Esophagus muscularis mucosa (tissue), 4 donors: ENCODE measurements around the gene CRYL1. TPM values are rescaled to one million over a fixed set of nuclear protein-coding genes. Genes with fewer than 3 reads are reported as not detected.

Experiments
- DNase-seq: peaks from one replicate; pipeline ENCODE4 v3.0.0-alpha.2; 2017; ENCODE audit errors: extremely low spot score
- H3K27ac ChIP-seq, 4 donors: fragments of 200-600 bp; sonication (generic); replicated peaks in 1 of 4; 1 replicate in 3 of 4; 2 replicates in 1 of 4; pipeline ENCODE4 v1.5.1; 2016 to 2019; ENCODE audit warnings: mild to moderate bottlenecking in 1 of 4
- H3K27me3 ChIP-seq, 4 donors: fragments of 200-600 bp; sonication (generic); one replicate each; pipeline versions ENCODE4 v1.5.1 to v1.6.0; 2016 to 2019
- H3K36me3 ChIP-seq, 4 donors: fragments of 200-600 bp; sonication (generic); one replicate each; pipeline ENCODE4 v1.5.1; 2016 to 2019
- H3K4me1 ChIP-seq, 4 donors: fragments of 200-600 bp; sonication (generic); one replicate each; pipeline ENCODE4 v1.5.1; 2016 to 2019
- H3K4me3 ChIP-seq, 4 donors: fragments of 200-600 bp; sonication (generic); 1 replicate in 2 of 4; 2 replicates in 2 of 4; pipeline ENCODE4 v1.5.1; 2016 to 2019; ENCODE audit warnings: mild to moderate bottlenecking in 4 of 4, moderate library complexity in 1 of 4
- H3K9me3 ChIP-seq, 4 donors: fragments of 200-600 bp; sonication (generic); 1 replicate in 3 of 4; 2 replicates in 1 of 4; pipeline ENCODE4 v1.5.1; 2016 to 2019
- EP300 ChIP-seq: sonication (generic); formaldehyde crosslinking; IDR thresholded peaks from one replicate; pipeline ENCODE4 v1.6.1; 2017; ENCODE audit warnings: antibody characterized with exemption
- POLR2A ChIP-seq: fragments of 450-650 bp; IDR thresholded peaks from one replicate; pipeline ENCODE4 v1.6.1; 2017; ENCODE audit warnings: antibody characterized with exemption, moderate library complexity, mild to moderate bottlenecking, low read depth
- POLR2AphosphoS5 ChIP-seq, 2 donors: sonication (generic); formaldehyde crosslinking; IDR thresholded peaks; one replicate each; pipeline ENCODE4 v1.6.1; 2017; ENCODE audit warnings: antibody characterized with exemption in 2 of 2
- WGBS: methylation state at CpG from one replicate; pipeline ENCODE4 v1.1.5; 2018; 5-methylcytosine and 5-hydroxymethylcytosine counted together
- intact Hi-C: fragments of 100-400 bp; cut with DNase I; formaldehyde crosslinking; loops from one replicate; pipeline ENCODE4 v1.15.1; 2023
- total RNA-seq, 4 donors: library from RNA; depleted of rRNA; stranded (reverse); fragments of >200 nt; gene quantifications; one replicate each; pipeline versions ENCODE4 v1.1.0 to v1.2.1, GENCODE V29; 2016
- TF ChIP-seq, protein P1 (sequence below), 3 experiments: fragments of 200-600 bp in 2 of 3; fragments of 450-650 bp in 1 of 3; sonication (generic) in 2 of 3; IDR thresholded peaks; one replicate each; pipeline ENCODE4 v1.5.1; 2017 to 2019; ENCODE audit warnings: antibody characterized with exemption in 3 of 3, mild to moderate bottlenecking in 2 of 3, moderate library complexity in 1 of 3

The CRYL1 gene
- total RNA-seq, 4 donors from 2014 or later, result 42.3 to 59.3 (median 45.4) TPM

DNA sequence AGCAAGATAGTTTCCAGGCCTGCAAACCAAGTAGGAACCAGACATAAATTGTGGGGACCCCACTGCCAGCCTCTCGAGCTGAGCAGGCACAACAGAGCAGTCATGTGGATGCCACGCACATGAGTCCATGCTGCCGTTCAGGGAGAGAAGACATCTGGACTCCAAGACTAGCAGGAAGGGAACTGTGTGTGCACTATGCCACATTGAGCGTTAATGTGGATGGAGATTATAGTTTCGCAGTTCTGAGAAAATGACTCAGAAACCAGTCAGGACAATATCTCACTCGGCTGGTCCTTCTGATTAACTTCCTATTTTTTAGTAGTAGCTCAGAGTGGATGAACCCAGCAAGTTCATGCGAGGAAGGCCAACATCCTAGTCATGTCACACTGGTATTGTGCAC lies 124.9 kb downstream of the CRYL1 start:
- DNase-seq, result no peak

GRCh38 chr13:20399961-20400360 lies 125.7 kb downstream of the CRYL1 start:
- no peak overlapping the region for H3K4me3 ChIP-seq
- no peak for TF ChIP-seq POLR2A
- TF ChIP-seq, protein P1, sequence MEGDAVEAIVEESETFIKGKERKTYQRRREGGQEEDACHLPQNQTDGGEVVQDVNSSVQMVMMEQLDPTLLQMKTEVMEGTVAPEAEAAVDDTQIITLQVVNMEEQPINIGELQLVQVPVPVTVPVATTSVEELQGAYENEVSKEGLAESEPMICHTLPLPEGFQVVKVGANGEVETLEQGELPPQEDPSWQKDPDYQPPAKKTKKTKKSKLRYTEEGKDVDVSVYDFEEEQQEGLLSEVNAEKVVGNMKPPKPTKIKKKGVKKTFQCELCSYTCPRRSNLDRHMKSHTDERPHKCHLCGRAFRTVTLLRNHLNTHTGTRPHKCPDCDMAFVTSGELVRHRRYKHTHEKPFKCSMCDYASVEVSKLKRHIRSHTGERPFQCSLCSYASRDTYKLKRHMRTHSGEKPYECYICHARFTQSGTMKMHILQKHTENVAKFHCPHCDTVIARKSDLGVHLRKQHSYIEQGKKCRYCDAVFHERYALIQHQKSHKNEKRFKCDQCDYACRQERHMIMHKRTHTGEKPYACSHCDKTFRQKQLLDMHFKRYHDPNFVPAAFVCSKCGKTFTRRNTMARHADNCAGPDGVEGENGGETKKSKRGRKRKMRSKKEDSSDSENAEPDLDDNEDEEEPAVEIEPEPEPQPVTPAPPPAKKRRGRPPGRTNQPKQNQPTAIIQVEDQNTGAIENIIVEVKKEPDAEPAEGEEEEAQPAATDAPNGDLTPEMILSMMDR (IDR thresholded peaks at IDR 0.05), result no peak
- TF ChIP-seq EP300, result no peak
- TF ChIP-seq POLR2AphosphoS5 (IDR thresholded peaks at IDR 0.05), result no peak
- no peak for DNase-seq
- H3K27me3 ChIP-seq, result no peaks in the 10 kb centered on the region
- no peaks in the 10 kb centered on the region for H3K4me1 ChIP-seq
- H3K27ac ChIP-seq, result no peak overlapping the region
- H3K36me3 ChIP-seq, result peaks cover 9 to 34% (median 22%) of the 10 kb centered on the region in 4 donors
- 97% methylated on average over 4 of the region's 4 CpGs for WGBS
- intact Hi-C loops, result loop anchor here (5.0 kb wide), 1 partner anchor 48 kb away; no protein-coding TSS in a partner anchor
- H3K9me3 ChIP-seq, result no peaks in the 10 kb centered on the region

More for the DNA sequence above, 124.9 kb downstream of the CRYL1 start:
- Histone ChIP-seq H3K4me3 (no peak overlapping the region), H3K27ac (no peak overlapping the region), H3K4me1 (no peaks in the 10 kb centered on the region), H3K36me3 (peaks cover 9 to 40% (median 25%) of the 10 kb centered on the region in 4 donors), H3K9me3 (no peaks in the 10 kb centered on the region), H3K27me3 (no peaks in the 10 kb centered on the region)
- TF ChIP-seq POLR2AphosphoS5 (IDR thresholded peaks at IDR 0.05), result no peak
- 54% methylated on average over 7 of the region's 7 CpGs for whole genome bisulfite sequencing
- intact Hi-C loops, result loop anchor here (5.0 kb wide), 1 partner anchor 48 kb away; no protein-coding TSS in a partner anchor

DNA sequence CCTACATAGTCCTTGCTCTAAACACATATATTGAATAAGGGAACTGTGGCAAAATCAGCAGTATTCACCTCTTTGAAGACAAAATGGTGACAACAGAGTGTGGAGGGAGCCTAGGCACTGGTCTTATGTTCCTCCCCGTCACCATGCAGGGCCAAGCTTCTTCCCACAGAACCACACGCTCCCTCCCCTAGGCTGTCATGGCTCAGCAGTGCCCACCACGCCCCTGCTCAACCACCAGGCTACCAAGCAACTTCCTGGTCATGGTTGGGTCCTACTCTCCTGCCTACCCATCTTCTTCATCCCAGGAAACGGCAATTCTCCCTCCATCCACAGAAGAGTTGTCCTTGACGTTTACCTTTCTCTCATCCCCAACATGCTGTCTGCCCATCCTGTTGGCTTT lies 126.1 kb downstream of the CRYL1 start:
- peaks cover 9 to 30% (median 20%) of the 10 kb centered on the region in 4 donors for H3K36me3 ChIP-seq
- intact Hi-C loops, result no loop called here

DNA sequence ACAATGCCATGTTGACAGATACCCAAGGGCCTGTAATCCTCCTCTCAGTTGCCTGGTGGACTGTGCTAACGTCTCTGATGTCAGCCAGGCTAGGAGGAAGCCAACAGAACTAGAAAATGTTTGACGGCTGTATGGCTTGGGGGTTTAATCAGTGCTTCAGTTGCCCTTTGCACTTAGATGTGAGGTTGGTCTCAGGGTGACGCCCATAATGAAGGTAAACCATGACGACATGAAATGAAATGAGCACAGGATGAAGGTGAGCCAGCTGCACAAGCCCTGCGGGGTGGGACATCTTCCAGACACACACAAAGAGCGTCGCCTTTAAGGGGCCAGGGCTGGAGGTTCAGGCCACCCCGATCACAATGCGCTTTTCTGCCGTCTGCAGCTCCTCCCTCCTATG lies 127.2 kb downstream of the CRYL1 start:
- intact Hi-C loops, result no loop called here
- TF ChIP-seq, protein P1 (IDR thresholded peaks at IDR 0.05), result no peak
- TF ChIP-seq EP300 (no peak), POLR2AphosphoS5 (IDR thresholded peaks at IDR 0.05) (no peak), POLR2A (no peak)
- H3K27me3 ChIP-seq, result no peaks in the 10 kb centered on the region
- H3K4me1 ChIP-seq, result no peaks in the 10 kb centered on the region
- 88% methylated on average over 10 of the region's 10 CpGs for WGBS
- peaks cover 0 to 19% (median 11%) of the 10 kb centered on the region in 4 donors for H3K36me3 ChIP-seq
- no peaks in the 10 kb centered on the region for H3K9me3 ChIP-seq
- DNase-seq, result no peak
- H3K27ac ChIP-seq, result no peak overlapping the region
- H3K4me3 ChIP-seq, result no peak overlapping the region

More for the DNA sequence above, 126.1 kb downstream of the CRYL1 start:
- no peaks in the 10 kb centered on the region for H3K27me3 ChIP-seq
- TF ChIP-seq EP300 (no peak), POLR2A (no peak), POLR2AphosphoS5 (IDR thresholded peaks at IDR 0.05) (no peak)
- TF ChIP-seq, protein P1 (IDR thresholded peaks at IDR 0.05), result no peak
- H3K27ac ChIP-seq, result no peak overlapping the region
- no peaks in the 10 kb centered on the region for H3K4me1 ChIP-seq
- H3K4me3 ChIP-seq, result no peak overlapping the region
- no peaks in the 10 kb centered on the region for H3K9me3 ChIP-seq
- DNase-seq, result no peak
- 96% methylated on average over 5 of the region's 5 CpGs for WGBS

- 100% methylated on average over 5 of the region's 5 CpGs for WGBS
Measured at GRCh38 chr13:20397896-20398295, 127.8 kb downstream of the CRYL1 start.

More at GRCh38 chr13:20397896-20398295, 127.8 kb downstream of the CRYL1 start:
- no peak overlapping the region for H3K4me3 ChIP-seq
- intact Hi-C loops, result no loop called here
- no peak for DNase-seq
- no peak overlapping the region for H3K27ac ChIP-seq
- peaks cover 0 to 14% (median 7%) of the 10 kb centered on the region in 4 donors for H3K36me3 ChIP-seq
- H3K4me1 ChIP-seq, result no peaks in the 10 kb centered on the region
- no peaks in the 10 kb centered on the region for H3K27me3 ChIP-seq
- TF ChIP-seq EP300 (no peak), POLR2A (no peak), POLR2AphosphoS5 (IDR thresholded peaks at IDR 0.05) (no peak)
- TF ChIP-seq, protein P1 (IDR thresholded peaks at IDR 0.05), result no peak
- no peaks in the 10 kb centered on the region for H3K9me3 ChIP-seq
